Stomach smooth muscle (tissue), 2 donors: Measurements from ENCODE around the gene GPATCH1.
A peak's percentile ranks its signal among the peaks of the same experiment; 100 is the strongest.
"Not testable (repeated sequence)": the region's sequence is repeated elsewhere in the genome, so short reads cannot be mapped to it uniquely, and the experiment has no call there.

Experiments used
- H3K27ac ChIP-seq: one replicate; pipeline ENCODE4 v1.7.0; 2013; ENCODE audit warnings: mild to moderate bottlenecking, low read length, inconsistent platforms
- H3K27me3 ChIP-seq, 2 donors: one replicate each; pipeline ENCODE4 v1.7.0; 2013; ENCODE audit warnings: low read length in 2 of 2; ENCODE audit not compliant: insufficient read depth in 2 of 2, control insufficient read depth in 1 of 2
- H3K36me3 ChIP-seq, 2 donors: one replicate each; pipeline ENCODE4 v1.7.0; 2013; ENCODE audit warnings: low read length in 2 of 2; ENCODE audit not compliant: control insufficient read depth in 2 of 2, insufficient read depth in 2 of 2
- H3K4me1 ChIP-seq: one replicate; pipeline ENCODE4 v1.7.0; 2013; ENCODE audit warnings: low read length; ENCODE audit not compliant: control insufficient read depth, insufficient read depth
- H3K4me3 ChIP-seq, 2 donors: one replicate each; pipeline ENCODE4 v1.7.0; 2013; ENCODE audit warnings: low read length in 2 of 2
- H3K9ac ChIP-seq, 2 donors: one replicate each; pipeline ENCODE4 v1.7.0; 2013; ENCODE audit warnings: low read length in 2 of 2, mild to moderate bottlenecking in 1 of 2
- H3K9me3 ChIP-seq, 2 donors: one replicate each; pipeline ENCODE4 v1.7.0; 2013; ENCODE audit warnings: low read length in 2 of 2; ENCODE audit not compliant: control insufficient read depth in 2 of 2
- donor health status: healthy.
- donor health status: Pancreatic carcinoma.

The GPATCH1 gene

GRCh38 chr19:33117501-33117900, 36.5 kb downstream of the GPATCH1 start:
- Histone ChIP-seq H3K9me3 (no peaks in the 10 kb centered on the region), H3K9ac (no peak overlapping the region), H3K36me3 (peaks cover 30 to 31% of the 10 kb centered on the region in 2 donors), H3K4me3 (no peak overlapping the region), H3K27ac (no peak overlapping the region), H3K27me3 (no peaks in the 10 kb centered on the region), H3K4me1 (no peaks in the 10 kb centered on the region)

GRCh38 chr19:33118643-33119042, 37.7 kb downstream of the GPATCH1 start:
- H3K4me1 ChIP-seq = no peaks in the 10 kb centered on the region
- H3K27ac ChIP-seq = no peak overlapping the region
- no peak overlapping the region for H3K9ac ChIP-seq
- H3K4me3 ChIP-seq = no peak overlapping the region
- no peaks in the 10 kb centered on the region for H3K27me3 ChIP-seq
- H3K36me3 ChIP-seq = peaks cover 24 to 28% of the 10 kb centered on the region in 2 donors
- no peaks in the 10 kb centered on the region for H3K9me3 ChIP-seq

GRCh38 chr19:33124207-33125098, 43.5 kb downstream of the GPATCH1 start:
- H3K4me1 ChIP-seq = peaks cover 3% of the 10 kb centered on the region
- H3K9ac ChIP-seq = no peak overlapping the region
- no peaks in the 10 kb centered on the region for H3K27me3 ChIP-seq
- H3K36me3 ChIP-seq = peaks cover 15 to 16% of the 10 kb centered on the region in 2 donors
- no peak overlapping the region for H3K4me3 ChIP-seq
- no peak overlapping the region for H3K27ac ChIP-seq
- H3K9me3 ChIP-seq = no peaks in the 10 kb centered on the region

- Histone ChIP-seq H3K9me3 (no peaks in the 10 kb centered on the region), H3K27ac (no peak overlapping the region), H3K4me3 (peak overlapping the region in 1 of 2 donors; percentile 8), H3K4me1 (peaks cover 3% of the 10 kb centered on the region), H3K9ac (peak overlapping the region in 1 of 2 donors; percentile 51), H3K27me3 (no peaks in the 10 kb centered on the region), H3K36me3 (peaks cover 15 to 20% of the 10 kb centered on the region in 2 donors)
Measured at GRCh38 chr19:33125929-33126388, 45.0 kb downstream of the GPATCH1 start.

GRCh38 chr19:33126712-33127111, 45.7 kb downstream of the GPATCH1 start:
- not testable (repeated sequence) for H3K9me3 ChIP-seq, H3K4me3 ChIP-seq, H3K9ac ChIP-seq, H3K4me1 ChIP-seq, H3K27ac ChIP-seq, H3K27me3 ChIP-seq
- peaks cover 15 to 18% of the 10 kb centered on the region in 2 donors for H3K36me3 ChIP-seq

- H3K9me3 ChIP-seq = no peaks in the 10 kb centered on the region
- H3K27me3 ChIP-seq = peaks cover 0 to 3% of the 10 kb centered on the region in 2 donors
- H3K4me3 ChIP-seq = no peak overlapping the region
- peaks cover 5% of the 10 kb centered on the region for H3K4me1 ChIP-seq
- H3K27ac ChIP-seq = no peak overlapping the region
- no peak overlapping the region for H3K9ac ChIP-seq
- peaks cover 10 to 15% of the 10 kb centered on the region in 2 donors for H3K36me3 ChIP-seq
Measured at GRCh38 chr19:33129901-33130300, 48.9 kb downstream of the GPATCH1 start.

GRCh38 chr19:33130433-33130832, 49.5 kb downstream of the GPATCH1 start:
- Histone ChIP-seq H3K27ac (no peak overlapping the region), H3K4me3 (no peak overlapping the region), H3K27me3 (peaks cover 4 to 8% of the 10 kb centered on the region in 2 donors), H3K36me3 (peaks cover 7 to 13% of the 10 kb centered on the region in 2 donors), H3K4me1 (peaks cover 5% of the 10 kb centered on the region), H3K9me3 (no peaks in the 10 kb centered on the region), H3K9ac (no peak overlapping the region)

GRCh38 chr19:33132021-33132420, 51.0 kb downstream of the GPATCH1 start, which contains the start of gene WDR88:
Gene WDR88, plus strand, starts transcription at chr19:33132114. Its CDS starts 56 bp downstream, at chr19:33132170.
- Histone ChIP-seq H3K9me3 (no peaks in the 10 kb centered on the region), H3K27ac (no peak within 1 kb of the TSS), H3K27me3 (peaks cover 4 to 8% of the 10 kb centered on the region in 2 donors), H3K36me3 (peaks cover 7 to 11% of the 10 kb centered on the region in 2 donors), H3K4me3 (no peak within 1 kb of the TSS), H3K4me1 (peaks cover 2% of the 10 kb centered on the region), H3K9ac (no peak within 1 kb of the TSS)

GRCh38 chr19:33132425-33132824, 51.4 kb downstream of the GPATCH1 start:
- no peaks in the 10 kb centered on the region for H3K9me3 ChIP-seq
- peaks cover 4 to 8% of the 10 kb centered on the region in 2 donors for H3K27me3 ChIP-seq
- H3K4me3 ChIP-seq = no peak overlapping the region
- H3K27ac ChIP-seq = no peak overlapping the region
- H3K9ac ChIP-seq = no peak overlapping the region
- peaks cover 6 to 11% of the 10 kb centered on the region in 2 donors for H3K36me3 ChIP-seq
- H3K4me1 ChIP-seq = peaks cover 2% of the 10 kb centered on the region

- Histone ChIP-seq H3K27ac (no peak overlapping the region), H3K36me3 (peaks cover 4 to 8% of the 10 kb centered on the region in 2 donors), H3K9ac (no peak overlapping the region), H3K4me1 (peaks cover 2% of the 10 kb centered on the region), H3K4me3 (no peak overlapping the region), H3K27me3 (peaks cover 4 to 8% of the 10 kb centered on the region in 2 donors), H3K9me3 (no peaks in the 10 kb centered on the region)
Measured at GRCh38 chr19:33133438-33134031, 52.6 kb downstream of the GPATCH1 start.
